Femur (tissue), 1 donor: ENCODE measurements around the gene CHST8.

Experiments
- DNase-seq: peaks from one replicate; pipeline ENCODE4 v3.0.0-alpha.2; 2017

CHST8 gene

GRCh38 chr19:33773704-33774624, 152.2 kb downstream of the CHST8 start:
- no peak for DNase-seq

- DNase-seq = no peak
These were observed 153.0 kb downstream of the CHST8 start for GRCh38 chr19:33774751-33775150.

GRCh38 chr19:33775731-33776487, 154.2 kb downstream of the CHST8 start:
- DNase-seq = no peak

- DNase-seq = no peak
These were observed 155.6 kb downstream of the CHST8 start for GRCh38 chr19:33777351-33777750.

GRCh38 chr19:33777753-33778088, 156.0 kb downstream of the CHST8 start:
- no peak for DNase-seq

- peak; percentile 89 for DNase-seq
These were observed 156.5 kb downstream of the CHST8 start for GRCh38 chr19:33778089-33778791.

GRCh38 chr19:33779849-33780248, 158.1 kb downstream of the CHST8 start:
- DNase-seq = no peak

- no peak for DNase-seq
These were observed 158.5 kb downstream of the CHST8 start for GRCh38 chr19:33780251-33780650.

- no peak for DNase-seq
These were observed 159.0 kb downstream of the CHST8 start for GRCh38 chr19:33780746-33781145.

- no peak for DNase-seq
These were observed 159.7 kb downstream of the CHST8 start for GRCh38 chr19:33781415-33781935.

GRCh38 chr19:33781996-33782395, 160.2 kb downstream of the CHST8 start:
- DNase-seq = no peak

- DNase-seq = no peak
These were observed 162.7 kb downstream of the CHST8 start for GRCh38 chr19:33784432-33784831.

- no peak for DNase-seq
These were observed 164.0 kb downstream of the CHST8 start for GRCh38 chr19:33785795-33786194.

- no peak for DNase-seq
These were observed 166.9 kb downstream of the CHST8 start for GRCh38 chr19:33788676-33789075.

GRCh38 chr19:33789344-33789743, 167.6 kb downstream of the CHST8 start:
- DNase-seq = no peak

GRCh38 chr19:33794683-33795369, 173.1 kb downstream of the CHST8 start:
- DNase-seq = no peak

GRCh38 chr19:33795370-33796163, 173.8 kb downstream of the CHST8 start:
- DNase-seq = peak; percentile 93

- DNase-seq = peak; percentile 75
These were observed 174.6 kb downstream of the CHST8 start, which contains the start of gene KCTD15 for GRCh38 chr19:33796164-33796875. KCTD15 (plus strand) TSS chr19:33796870; CDS start chr19:33800455, 3,585 bp downstream.

- DNase-seq = peak; percentile 68
These were observed 176.3 kb downstream of the CHST8 start for GRCh38 chr19:33797802-33798671.

GRCh38 chr19:33798681-33799111, 176.9 kb downstream of the CHST8 start:
- DNase-seq = no peak
